H9 (cell line): ENCODE data around the gene RIOK3. TPM values are rescaled to one million over a fixed set of nuclear protein-coding genes. Genes with fewer than 3 reads are reported as not detected.

ENCODE experiments used
- DNase-seq: peaks from one replicate; pipeline ENCODE4 v3.0.0-alpha.2; 2017
- H2AFZ ChIP-seq: one replicate; pipeline ENCODE4 v1.6.1; 2013; ENCODE audit warnings: mild to moderate bottlenecking, low read length, control low read depth, moderate library complexity
- H2AK5ac ChIP-seq: 2 replicates; pipeline ENCODE4 v1.6.1; 2013; ENCODE audit warnings: low read length, control low read depth, mixed read lengths; ENCODE audit not compliant: insufficient read length
- H2BK120ac ChIP-seq: one replicate; pipeline ENCODE4 v1.6.1; 2013; ENCODE audit warnings: low read depth, mild to moderate bottlenecking, low read length, control low read depth, inconsistent platforms; ENCODE audit not compliant: poor library complexity, severe bottlenecking
- H2BK12ac ChIP-seq: 2 replicates; pipeline ENCODE4 v1.6.1; 2013; ENCODE audit warnings: low read length, control low read depth, mixed read lengths, low read depth; ENCODE audit not compliant: insufficient read length
- H2BK15ac ChIP-seq: 2 replicates; pipeline ENCODE4 v1.6.1; 2013; ENCODE audit warnings: low read depth, low read length, control low read depth
- H2BK20ac ChIP-seq: one replicate; pipeline ENCODE4 v1.6.1; 2013; ENCODE audit warnings: low read depth, mild to moderate bottlenecking, low read length, control low read depth, inconsistent platforms; ENCODE audit not compliant: poor library complexity, severe bottlenecking
- H2BK5ac ChIP-seq: 2 replicates; pipeline ENCODE4 v1.6.1; 2013; ENCODE audit warnings: low read length, control low read depth, mixed read lengths; ENCODE audit not compliant: insufficient read length
- H3K14ac ChIP-seq: 2 replicates; pipeline ENCODE4 v1.6.1; 2013; ENCODE audit warnings: low read length, control low read depth; ENCODE audit not compliant: insufficient read depth
- H3K18ac ChIP-seq: 2 replicates; pipeline ENCODE4 v1.6.1; 2013; ENCODE audit warnings: low read depth, mild to moderate bottlenecking, mixed read lengths, low read length, control low read depth; ENCODE audit not compliant: insufficient read length
- H3K23ac ChIP-seq: 2 replicates; pipeline ENCODE4 v1.6.1; 2013; ENCODE audit warnings: low read length, control low read depth, mixed read lengths, low read depth; ENCODE audit not compliant: insufficient read length
- H3K23me2 ChIP-seq: 2 replicates; pipeline ENCODE4 v1.6.1; 2013; ENCODE audit warnings: low read depth, mild to moderate bottlenecking, mixed read lengths, low read length, control low read depth; ENCODE audit not compliant: insufficient read length, poor library complexity, severe bottlenecking
- H3K27ac ChIP-seq: 2 replicates; pipeline ENCODE4 v1.5.1; 2013; ENCODE audit warnings: low read length, control low read depth, mixed read lengths, low read depth; ENCODE audit not compliant: insufficient read length
- H3K27me3 ChIP-seq: 2 replicates; pipeline ENCODE4 v1.6.1; 2013; ENCODE audit warnings: low read length, control low read depth, inconsistent platforms; ENCODE audit not compliant: insufficient read depth
- H3K4ac ChIP-seq: 2 replicates; pipeline ENCODE4 v1.6.1; 2013; ENCODE audit warnings: low read depth, mild to moderate bottlenecking, control low read depth, inconsistent platforms, low read length, moderate library complexity
- H3K4me1 ChIP-seq: 2 replicates; pipeline ENCODE4 v1.6.1; 2013; ENCODE audit warnings: low read length, control low read depth, inconsistent platforms; ENCODE audit not compliant: insufficient read depth
- H3K4me2 ChIP-seq: 2 replicates; pipeline ENCODE4 v1.6.1; 2013; ENCODE audit warnings: low read length, control low read depth, mixed read lengths; ENCODE audit not compliant: insufficient read length, insufficient read depth
- H3K56ac ChIP-seq: 2 replicates; pipeline ENCODE4 v1.6.1; 2013; ENCODE audit warnings: low read depth, mild to moderate bottlenecking, mixed read lengths, low read length, control low read depth; ENCODE audit not compliant: insufficient read length
- H3K79me1 ChIP-seq: 2 replicates; pipeline ENCODE4 v1.6.1; 2013; ENCODE audit warnings: low read depth, mild to moderate bottlenecking, moderate library complexity, low read length, control low read depth, inconsistent platforms; ENCODE audit not compliant: insufficient read depth, poor library complexity, severe bottlenecking
- H3K79me2 ChIP-seq: 2 replicates; pipeline ENCODE4 v1.6.1; 2013; ENCODE audit warnings: low read length, control low read depth, inconsistent platforms; ENCODE audit not compliant: insufficient read depth
- H3K9ac ChIP-seq: 2 replicates; pipeline ENCODE4 v1.6.1; 2013; ENCODE audit warnings: low read length, control low read depth, mixed read lengths; ENCODE audit not compliant: insufficient read length; ENCODE audit errors: extremely low read depth
- H3K9me3 ChIP-seq: one replicate; pipeline ENCODE4 v1.6.1; 2013; ENCODE audit warnings: low read depth, low read length, inconsistent platforms; ENCODE audit not compliant: control insufficient read depth
- H3T11ph ChIP-seq: one replicate; pipeline ENCODE4 v1.6.1; 2013; ENCODE audit warnings: mild to moderate bottlenecking, low read length, control low read depth, inconsistent platforms
- H4K20me1 ChIP-seq: one replicate; pipeline ENCODE4 v1.6.1; 2013; ENCODE audit not compliant: control insufficient read depth, insufficient read length, insufficient read depth
- H4K5ac ChIP-seq: 2 replicates; pipeline ENCODE4 v1.6.1; 2013; ENCODE audit warnings: low read depth, mild to moderate bottlenecking, mixed read lengths, low read length, control low read depth; ENCODE audit not compliant: insufficient read length
- H4K8ac ChIP-seq: replicated peaks from 2 replicates; pipeline ENCODE4 v1.6.1; 2013; ENCODE audit warnings: low read length, control low read depth, mixed read lengths, low read depth; ENCODE audit not compliant: insufficient read length
- H4K91ac ChIP-seq: 2 replicates; pipeline ENCODE4 v1.6.1; 2013; ENCODE audit warnings: low read depth, mild to moderate bottlenecking, moderate library complexity, mixed read lengths, low read length, control low read depth; ENCODE audit not compliant: insufficient read length
- H3K27ac Mint-ChIP-seq, 3 experiments: 2 replicates in 2 of 3; 3 replicates in 1 of 3; pipeline ENCODE4 v1.8.0; 2020 to 2021; ENCODE audit warnings: mixed read lengths in 3 of 3, mild to moderate bottlenecking in 1 of 3, moderate library complexity in 1 of 3
- H3K27me3 Mint-ChIP-seq: 2 replicates; pipeline ENCODE4 v1.8.0; 2021; ENCODE audit warnings: low read depth, mild to moderate bottlenecking, moderate library complexity, mixed read lengths
- H3K36me3 Mint-ChIP-seq, 3 experiments: 2 replicates in 2 of 3; 3 replicates in 1 of 3; pipeline ENCODE4 v1.8.0; 2020 to 2021; ENCODE audit warnings: low read depth in 3 of 3, mixed read lengths in 3 of 3; ENCODE audit not compliant: insufficient read depth in 1 of 3
- H3K4me1 Mint-ChIP-seq, 2 experiments: 2 replicates each; pipeline ENCODE4 v1.8.0; 2020; ENCODE audit warnings: mixed read lengths in 2 of 2
- H3K4me3 Mint-ChIP-seq, 2 experiments: 2 replicates in 1 of 2; 3 replicates in 1 of 2; pipeline ENCODE4 v1.8.0; 2020 to 2021; ENCODE audit warnings: mild to moderate bottlenecking in 2 of 2, mixed read lengths in 2 of 2, moderate library complexity in 1 of 2
- H3K9me3 Mint-ChIP-seq, 2 experiments: 2 replicates in 1 of 2; 3 replicates in 1 of 2; pipeline ENCODE4 v1.8.0; 2020; ENCODE audit warnings: mild to moderate bottlenecking in 2 of 2, mixed read lengths in 2 of 2, moderate library complexity in 1 of 2
- CTCF ChIP-seq: fragments of 200-600 bp; sonication (generic); conservative IDR thresholded peaks from 3 replicates; pipeline ENCODE4 v1.8.0; 2021; ENCODE audit warnings: antibody characterized with exemption, mild to moderate bottlenecking
- WGBS: extraction: QIAGEN DNeasy Blood & Tissue Kit; methylation state at CpG from one replicate; pipeline ENCODE4 v1.1.7; 2013; ENCODE audit warnings: missing lambda C conversion rate, low lambda C conversion rate, mixed read lengths; ENCODE audit not compliant: insufficient read length; ENCODE audit errors: extremely low coverage; 5-methylcytosine and 5-hydroxymethylcytosine counted together
- total RNA-seq: library from RNA; stranded (reverse); gene quantifications from 2 replicates; pipeline ENCODE4 v1.2.1, GENCODE V29; 2021

RIOK3 gene
- total RNA-seq, 1 experiment from 2014 or later, result 34.6 TPM

- H3K36me3 Mint-ChIP-seq, result peaks cover 2 to 22% (median 9%) of the 10 kb centered on the region in 3 experiments
- Histone ChIP-seq H3K9me3 (no peaks in the 10 kb centered on the region), H3K4me2 (no peak overlapping the region), H3K9ac (no peak overlapping the region), H4K8ac (no peak overlapping the region), H2AK5ac (no peak overlapping the region), H4K91ac (no peak overlapping the region), H4K20me1 (no peaks in the 10 kb centered on the region), H3K18ac (no peak overlapping the region), H3K56ac (no peak overlapping the region), H2BK5ac (no peak overlapping the region), H3T11ph (no peak overlapping the region), H2BK15ac (no peak overlapping the region), H3K23me2 (no peaks in the 10 kb centered on the region), H3K79me1 (no peaks in the 10 kb centered on the region), H4K5ac (no peak overlapping the region), H3K14ac (no peak overlapping the region), H2AFZ (no peak overlapping the region), H3K27me3 (no peaks in the 10 kb centered on the region), H2BK12ac (no peak overlapping the region), H3K79me2 (no peaks in the 10 kb centered on the region), H2BK20ac (no peak overlapping the region), H3K4me1 (no peaks in the 10 kb centered on the region), H3K23ac (no peak overlapping the region), H3K4ac (no peak overlapping the region), H2BK120ac (no peak overlapping the region), H3K27ac (no peak overlapping the region)
- H3K27ac Mint-ChIP-seq, result no peak overlapping the region; a peak in 1 of 7 replicates
- no peak for DNase-seq
- H3K27me3 Mint-ChIP-seq, result no peaks in the 10 kb centered on the region
- no peak overlapping the region for H3K4me3 Mint-ChIP-seq
- no peak for TF ChIP-seq CTCF
- H3K9me3 Mint-ChIP-seq, result no peaks in the 10 kb centered on the region
- H3K4me1 Mint-ChIP-seq, result peaks cover 9 to 20% of the 10 kb centered on the region in 2 experiments
- WGBS, result no CpG with 5 or more reads among the region's 8 CpGs
These were observed 31.6 kb downstream of the RIOK3 start for GRCh38 chr18:23484561-23485182.
